H1 (cell line): Measurements from ENCODE around the gene ZNF277. TPM values are rescaled to one million over a fixed set of nuclear protein-coding genes. Genes with fewer than 3 reads are reported as not detected.

Source experiments
- MAFK ChIP-seq: IDR thresholded peaks from 2 replicates; pipeline ENCODE4 v1.6.1; 2012; ENCODE audit warnings: low read depth, mild to moderate bottlenecking, improper control_type of control experiment, low read length
- RAD21 ChIP-seq, 2 experiments: IDR thresholded peaks in 1 of 2; conservative IDR thresholded peaks in 1 of 2; 2 replicates each; pipeline ENCODE4 v1.6.1; 2011; ENCODE audit warnings: low read depth in 2 of 2, low read length in 2 of 2, improper control_type of control experiment in 1 of 2, inconsistent platforms in 1 of 2, mild to moderate bottlenecking in 1 of 2, moderate library complexity in 1 of 2
- RNF2 ChIP-seq: fragments of 200-900, 300-1000 bp; sonication (generic); IDR thresholded peaks from 2 replicates; pipeline ENCODE4 v1.7.1; 2016; ENCODE audit warnings: borderline replicate concordance, low read depth, mild to moderate bottlenecking, antibody characterized with exemption, low read length; ENCODE audit not compliant: poor library complexity, severe bottlenecking; ENCODE audit errors: missing control alignments
- polyA plus RNA-seq, 7 experiments: library from polyadenylated mRNA; depleted of rRNA in 3 of 7; stranded (reverse) in 5 of 7; unstranded in 2 of 7; fragments of >200 nt in 5 of 7; fragments of 200-250 nt in 2 of 7; gene quantifications; 1 replicate in 5 of 7; 2 replicates in 1 of 7; 4 replicates in 1 of 7; pipeline versions ENCODE4 v1.2.1 to v1.2.3, GENCODE V29; 2011 to 2013; ENCODE audit warnings: missing spikeins in 2 of 7, mixed read lengths in 2 of 7
- total RNA-seq: library from RNA; stranded (reverse); fragmentation: NEBNext Ultra II Directional; extraction: Animal tissue kit (Norgen Biotek cat#: 25700); gene quantifications from 2 replicates; pipeline ENCODE4 v1.2.1, GENCODE V29; 2021

The ZNF277 gene
- total and polyA plus RNA-seq, 2 of the 8 experiments (the other 6 are each of a cell fraction or from before 2014, with no cell fraction given), result 5.1 to 21.7 TPM

- TF ChIP-seq RNF2 (no peak), RAD21 (IDR thresholded peaks at IDR 0.05 in 1 of 2, conservative IDR thresholded peaks at IDR 0.05 in 1 of 2; ENCODE audit: low read depth in 2 of 2, low read length in 2 of 2) (no peak), MAFK (no peak)
Observed at GRCh38 chr7:112197322-112197721, 9.2 kb upstream of the ZNF277 start (continued).
